Hepatic stellate cell (primary cell): ENCODE results near the gene SCUBE1.

Experiments used
- DNase-seq: peaks from one replicate; pipeline ENCODE4 v3.0.0; 2011; ENCODE audit warnings: low spot score

The SCUBE1 gene

DNA sequence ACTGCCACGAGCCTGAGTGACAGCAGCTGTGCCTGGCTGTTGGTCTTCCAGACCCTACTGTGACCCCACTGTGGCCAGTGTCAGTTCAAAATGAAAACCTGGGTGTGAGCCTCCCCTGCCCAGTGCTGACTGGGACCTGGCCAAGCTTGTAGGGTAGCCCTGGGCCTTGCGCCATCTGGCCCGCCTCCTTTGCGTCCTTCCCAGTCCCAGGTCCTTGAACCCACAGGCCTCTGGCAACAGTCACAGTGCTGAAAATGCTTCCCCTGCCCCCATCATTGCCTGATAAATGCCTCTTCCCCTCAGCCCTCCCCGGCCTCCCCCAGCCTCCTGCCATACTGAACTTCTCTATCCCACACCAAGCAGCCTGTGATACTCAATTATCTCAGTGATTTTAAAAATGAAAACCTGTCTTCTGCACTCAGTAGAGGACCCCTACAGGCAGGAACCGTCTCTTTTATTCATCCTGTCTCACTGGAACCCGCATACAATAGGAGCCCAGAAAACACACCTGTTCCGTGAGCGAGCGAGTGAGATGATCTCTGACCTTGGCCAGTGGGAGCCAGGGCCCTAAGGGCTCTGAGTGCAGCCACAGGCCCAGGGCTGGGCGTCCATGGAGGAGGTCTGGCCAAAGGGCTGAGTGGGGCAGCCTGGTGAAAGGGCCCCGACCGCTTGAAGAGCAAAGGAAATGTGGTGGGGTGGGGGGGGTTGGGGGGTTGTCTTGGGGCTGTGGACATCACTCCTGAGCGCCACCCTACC lies 106.6 kb downstream of the SCUBE1 start:
- no peak for DNase-seq

DNA sequence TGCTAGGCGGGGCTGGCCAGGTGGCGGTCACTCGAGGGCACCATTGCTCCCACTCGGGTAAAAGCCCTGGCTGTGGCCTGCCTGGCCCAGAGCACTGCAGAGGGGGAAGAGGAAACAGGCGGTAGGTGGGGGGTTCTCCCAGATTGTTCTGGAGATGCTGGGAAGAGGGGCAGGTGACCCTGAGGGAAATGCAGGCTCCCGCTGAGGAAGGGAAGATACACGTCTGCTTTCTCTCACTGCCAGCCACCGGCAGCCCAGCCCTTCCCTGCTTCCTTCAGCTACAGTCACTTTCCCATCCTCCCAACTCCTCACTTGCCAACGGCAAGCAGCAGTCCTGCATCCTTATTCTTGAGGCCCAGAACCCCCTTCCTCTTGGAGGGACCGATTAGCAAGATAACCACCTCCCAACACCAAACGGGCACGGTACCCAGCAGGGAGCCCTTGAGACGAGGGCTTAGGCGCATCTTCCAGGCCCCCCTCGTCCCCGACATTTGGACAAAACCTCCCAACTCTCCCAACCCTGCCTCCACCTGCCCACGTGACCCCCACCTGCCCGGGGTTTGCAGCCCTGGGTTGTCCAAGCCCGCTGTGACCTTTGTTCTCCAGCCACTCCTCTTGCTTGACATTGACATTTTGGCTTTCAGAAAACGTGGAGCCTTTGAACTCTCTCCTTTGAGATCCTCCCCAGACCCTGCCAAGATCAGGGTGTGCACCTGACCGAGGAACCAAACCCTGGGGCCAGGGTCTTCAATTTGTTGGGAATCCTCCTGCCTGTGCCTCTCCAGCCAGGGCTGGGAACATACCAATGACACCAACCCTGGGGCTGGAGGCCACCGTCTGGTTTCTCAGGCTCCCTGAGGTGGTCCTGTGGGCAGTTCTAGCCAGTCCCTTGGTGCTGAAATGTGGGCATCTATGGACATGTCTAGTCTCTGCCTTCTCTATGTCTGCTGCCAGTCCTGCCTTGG lies 107.4 kb downstream of the SCUBE1 start:
- DNase-seq, result no peak

DNA sequence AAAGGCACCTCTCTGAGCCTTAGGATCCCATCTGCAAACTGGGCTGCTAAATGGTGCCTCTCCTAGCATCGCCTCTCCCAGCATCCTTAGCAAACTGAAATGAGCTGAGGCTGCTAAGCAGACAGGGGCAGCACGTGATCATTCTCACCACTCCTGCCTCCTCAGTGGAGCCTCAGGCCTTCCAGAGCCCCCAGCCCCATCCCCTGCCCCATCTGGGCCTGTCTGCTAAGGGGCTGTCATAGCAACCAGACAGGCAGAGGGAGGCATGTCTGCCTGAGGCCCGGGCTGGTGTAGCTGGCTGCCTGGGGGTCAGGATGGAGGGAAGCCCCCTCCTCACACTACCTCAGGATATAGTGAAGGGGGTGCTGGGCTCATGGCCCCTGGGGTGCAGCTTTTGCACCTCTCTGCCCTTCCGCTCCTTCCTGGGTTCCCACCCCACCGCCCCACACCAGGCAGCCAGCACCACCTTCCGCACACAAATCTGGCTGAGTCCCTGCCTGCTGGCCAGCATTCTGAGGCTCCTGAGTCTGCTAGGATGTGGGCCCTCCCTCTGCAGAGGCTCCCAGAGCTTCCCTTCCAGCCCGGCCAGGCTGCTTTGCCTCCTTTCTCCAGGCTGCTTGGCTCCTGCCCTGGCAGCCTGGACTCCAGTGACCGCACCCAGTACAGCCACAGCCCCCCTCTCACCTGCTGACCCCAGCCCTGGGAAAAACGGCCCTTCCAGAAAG lies 108.7 kb downstream of the SCUBE1 start:
- DNase-seq, result no peak

DNA sequence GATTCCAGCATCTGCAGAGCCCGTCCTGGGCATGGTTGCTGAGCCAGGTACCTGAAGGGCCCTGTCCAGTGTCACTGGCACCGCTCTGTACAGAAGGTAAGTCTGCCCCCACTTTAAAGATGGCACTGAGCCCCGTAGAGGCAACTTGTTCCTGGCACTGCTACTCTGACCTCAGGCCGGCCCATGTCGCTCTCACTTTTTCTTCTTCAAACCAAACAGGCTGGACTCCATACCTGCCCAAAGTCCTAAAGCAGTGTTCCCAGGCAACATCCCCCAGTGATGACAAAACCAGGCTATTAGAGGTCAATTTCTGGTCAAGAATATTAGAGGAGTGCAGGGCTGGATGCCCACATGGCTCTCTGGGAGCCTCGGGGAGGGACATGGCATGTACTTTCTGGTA lies 109.6 kb downstream of the SCUBE1 start:
- DNase-seq, result no peak

DNA sequence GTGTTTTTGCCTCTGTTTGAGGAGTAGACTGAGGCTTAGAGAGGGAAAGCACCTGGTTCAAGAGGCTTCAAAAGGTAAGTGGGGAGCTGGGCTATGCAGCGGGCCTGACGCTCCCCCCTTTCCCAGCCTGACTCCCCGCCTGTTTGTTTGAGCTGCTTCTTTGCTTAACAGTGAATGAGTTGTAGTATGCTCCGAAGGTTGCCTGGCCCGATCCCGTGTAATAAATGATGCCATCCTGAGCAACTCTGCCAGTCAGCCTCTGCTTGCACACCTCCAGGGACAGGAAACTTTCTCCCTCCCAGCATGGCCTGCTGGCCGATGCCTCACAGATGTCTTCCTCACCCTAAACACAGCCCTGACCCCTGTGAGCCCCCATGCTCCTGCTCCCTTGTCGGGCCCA lies 110.7 kb downstream of the SCUBE1 start:
- no peak for DNase-seq

DNA sequence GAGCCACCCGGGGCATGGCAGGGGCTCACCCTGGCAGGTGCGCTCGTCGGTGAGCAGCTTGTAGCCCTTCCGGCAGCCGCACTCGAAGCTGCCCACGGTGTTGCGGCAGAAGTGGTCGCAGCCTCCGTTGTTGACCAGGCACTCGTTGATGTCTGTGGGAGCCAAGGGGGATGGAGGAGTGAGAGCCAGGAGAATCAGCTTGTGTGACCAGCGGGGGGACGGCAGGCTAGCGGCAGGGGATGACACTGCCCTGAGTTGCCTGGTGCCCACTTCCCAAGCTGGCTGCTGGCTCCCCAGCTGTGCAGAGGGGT lies 111.5 kb downstream of the SCUBE1 start:
- DNase-seq, result no peak

DNA sequence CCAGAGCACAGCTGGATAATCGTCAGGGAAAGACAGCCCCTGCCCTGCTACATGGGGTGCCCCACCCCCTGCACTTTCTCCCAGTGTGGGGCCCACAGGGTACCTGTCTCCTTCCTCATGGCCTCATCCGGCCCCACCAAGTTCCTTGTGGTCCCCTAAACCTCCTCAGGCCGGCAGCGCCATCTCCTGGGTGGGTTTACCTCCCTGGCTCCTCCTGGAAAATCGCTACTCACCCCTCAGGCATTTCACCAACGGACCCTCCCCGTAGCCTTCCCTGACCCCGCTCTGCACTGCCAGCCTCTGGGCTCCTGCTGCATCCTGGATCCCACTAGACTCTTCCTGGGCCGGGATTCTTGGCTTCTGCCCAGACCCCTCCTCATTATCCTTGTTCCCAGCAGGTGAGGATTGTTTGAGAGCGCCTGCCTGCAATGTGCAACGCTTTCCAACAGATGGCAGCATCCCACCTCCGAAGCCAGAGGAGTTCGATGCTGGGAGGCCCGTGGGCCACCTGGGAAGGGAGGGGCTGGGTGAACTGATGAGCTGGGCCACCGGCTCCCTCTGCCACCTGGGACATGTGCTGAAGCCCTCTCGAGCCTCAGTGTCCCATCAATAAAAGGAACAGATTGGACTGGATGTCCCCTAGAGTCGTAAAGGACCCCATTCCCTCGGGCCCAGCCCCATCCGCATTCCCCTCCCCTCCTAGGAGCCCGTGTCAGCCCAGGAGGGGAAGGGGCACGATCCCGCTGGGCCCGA lies 112.0 kb downstream of the SCUBE1 start:
- DNase-seq, result peak; percentile 63

DNA sequence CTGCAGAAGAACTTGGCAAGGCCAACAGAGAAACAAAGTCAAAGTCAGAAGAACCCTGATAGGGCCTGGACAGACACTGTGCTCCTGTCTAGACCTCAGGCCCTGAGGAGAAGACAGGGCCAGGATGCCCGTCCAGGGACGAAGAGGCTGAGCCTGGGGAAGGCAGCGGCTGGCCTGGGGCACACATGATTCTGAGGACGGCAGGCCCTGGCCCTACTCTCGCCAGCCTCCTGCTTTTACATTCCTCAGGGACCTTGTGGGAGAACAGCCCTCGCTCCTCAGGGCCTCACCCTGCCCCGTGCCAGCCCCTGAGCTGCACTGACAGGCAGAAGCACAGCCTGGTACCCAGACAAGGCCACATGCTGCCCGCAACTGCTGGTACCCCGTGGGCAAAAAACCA lies 112.6 kb downstream of the SCUBE1 start:
- no peak for DNase-seq

DNA sequence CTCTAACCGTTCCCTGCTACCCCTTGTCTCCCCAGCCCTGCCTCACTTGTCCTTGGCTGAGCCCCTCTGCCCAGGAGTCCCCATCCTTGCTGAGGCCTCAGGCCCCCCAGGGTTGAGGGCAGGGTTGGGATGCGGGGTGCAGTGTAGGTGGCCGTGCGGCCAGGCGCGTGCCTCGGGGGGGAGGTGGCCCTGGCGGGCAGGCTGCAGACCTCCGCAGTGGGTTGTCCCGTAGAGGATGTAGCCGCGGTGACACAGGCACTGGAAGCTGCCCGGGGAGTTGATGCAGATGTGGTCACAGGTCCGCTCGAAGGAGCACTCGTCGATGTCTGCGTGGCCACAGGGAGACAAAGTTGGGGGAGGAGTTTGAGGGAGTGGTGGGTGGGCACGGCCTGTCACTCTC lies 114.3 kb downstream of the SCUBE1 start:
- DNase-seq, result no peak

DNA sequence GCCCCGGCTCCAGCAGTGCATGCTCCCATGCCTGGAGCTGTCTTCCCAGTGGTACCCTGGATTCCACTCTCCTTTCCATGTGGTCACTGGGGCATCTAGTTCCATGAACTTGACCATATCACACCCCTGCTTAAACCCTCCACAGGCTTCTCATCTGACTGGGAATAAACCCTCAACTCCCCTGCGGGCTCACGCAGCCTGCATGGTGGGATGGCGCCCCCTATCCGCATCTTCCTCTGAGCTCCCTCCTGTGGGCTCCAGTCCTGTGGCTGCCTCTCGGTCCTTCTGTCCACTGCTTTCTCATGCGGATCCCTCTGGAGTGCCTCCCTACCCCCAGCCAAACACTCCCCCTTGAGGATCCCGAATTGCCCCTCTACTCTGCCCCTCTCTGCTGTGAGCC lies 114.8 kb downstream of the SCUBE1 start:
- peak; percentile 45 for DNase-seq

DNA sequence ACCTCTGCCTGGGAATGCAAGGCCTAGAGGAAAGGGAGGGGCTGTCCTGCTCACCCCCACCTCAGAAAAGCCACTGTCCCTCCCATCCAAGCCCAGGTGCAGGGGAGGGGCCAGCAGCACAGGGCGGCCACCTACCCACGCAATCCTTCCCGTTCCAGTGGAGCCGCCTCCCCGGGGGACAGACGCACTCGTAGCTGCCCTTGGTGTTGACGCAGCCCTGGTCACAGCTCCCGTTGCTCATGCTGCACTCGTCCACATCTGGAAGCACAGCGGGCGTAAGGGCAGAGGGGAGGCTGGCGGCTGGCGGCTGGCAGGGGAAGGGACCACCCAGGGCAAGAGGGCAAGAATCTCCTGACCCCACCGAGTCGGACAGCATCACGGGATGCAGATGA lies 115.9 kb downstream of the SCUBE1 start:
- no peak for DNase-seq

DNA sequence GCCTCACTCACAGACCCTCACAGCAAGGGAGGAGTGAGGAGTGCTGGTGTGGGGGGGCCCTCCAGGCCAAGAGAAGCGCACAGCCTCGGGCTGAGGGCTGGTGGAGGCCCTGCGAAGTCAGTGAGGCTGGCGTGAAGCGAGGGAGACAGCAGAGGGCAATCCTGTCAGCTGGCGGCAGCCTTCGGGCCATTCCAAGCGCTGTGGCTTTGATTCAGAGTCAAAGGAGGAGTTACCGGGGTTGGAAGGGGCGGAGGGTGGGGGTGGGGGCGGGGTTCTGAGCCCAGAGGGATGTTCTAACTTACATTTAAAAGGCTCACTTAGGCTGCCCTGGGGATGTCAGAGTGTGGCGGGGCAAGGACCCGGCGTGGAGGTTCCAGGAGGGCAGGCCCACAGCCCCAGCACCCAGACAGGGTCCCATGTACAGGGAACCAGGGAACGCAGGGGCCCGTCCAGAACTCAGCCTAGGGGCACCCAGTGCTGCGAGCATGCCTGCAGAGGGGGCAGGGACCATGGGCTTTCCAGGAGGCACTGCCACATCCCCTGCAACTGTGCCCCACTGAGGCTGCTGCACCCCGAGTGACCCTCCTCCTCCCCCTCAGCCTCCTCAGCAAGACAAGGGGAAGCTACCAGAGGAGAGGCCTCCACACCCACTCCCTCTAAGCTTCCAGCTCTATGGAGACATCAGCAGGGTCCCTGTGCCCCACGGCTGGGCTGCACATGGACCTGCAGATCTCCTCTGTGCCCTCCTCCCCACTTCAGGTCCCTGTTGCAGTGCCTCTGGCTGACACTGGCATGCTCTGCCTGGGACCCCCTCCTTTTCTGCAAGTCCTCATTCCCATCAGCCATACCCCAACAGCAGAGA lies 116.6 kb downstream of the SCUBE1 start:
- DNase-seq, result no peak

DNA sequence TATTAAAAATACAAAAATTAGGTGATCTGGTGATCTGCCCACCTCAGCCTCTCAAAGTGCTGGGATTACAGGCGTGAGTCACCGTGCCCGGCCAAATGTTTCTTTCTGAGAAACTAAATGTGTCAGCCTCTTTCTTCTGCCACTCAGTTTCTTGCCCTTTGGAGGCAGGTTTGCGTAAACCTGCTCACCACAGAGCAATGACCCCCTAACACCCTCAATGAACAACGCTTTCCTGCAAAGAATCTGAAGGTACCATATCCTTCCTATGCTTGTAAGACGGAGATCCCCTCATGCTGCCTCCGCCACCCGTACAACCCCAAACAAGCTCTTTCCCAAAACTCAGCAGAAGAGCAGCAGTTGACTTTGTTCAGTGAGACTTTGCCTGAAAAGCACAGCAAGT lies 117.6 kb downstream of the SCUBE1 start:
- no peak for DNase-seq

DNA sequence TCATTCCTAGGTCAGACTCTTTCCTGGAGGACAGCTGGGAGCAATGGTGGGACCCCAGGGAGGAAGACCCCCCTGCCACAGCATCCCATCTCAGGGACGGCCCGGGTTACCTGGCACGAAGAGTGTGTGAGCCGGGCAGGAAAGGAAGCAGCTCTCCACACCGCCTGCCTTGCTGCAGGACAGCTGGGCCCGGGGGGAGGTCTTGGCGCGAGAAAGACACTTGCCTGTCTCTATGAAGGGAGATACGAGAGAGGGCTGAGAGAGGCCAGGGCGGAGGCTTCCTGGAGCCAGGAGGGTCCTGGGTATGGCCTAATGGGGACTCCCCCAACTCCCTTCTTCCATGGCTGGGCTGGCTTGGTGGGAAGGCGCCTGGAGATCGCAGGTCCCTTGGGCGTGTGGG lies 120.2 kb downstream of the SCUBE1 start:
- DNase-seq, result no peak

DNA sequence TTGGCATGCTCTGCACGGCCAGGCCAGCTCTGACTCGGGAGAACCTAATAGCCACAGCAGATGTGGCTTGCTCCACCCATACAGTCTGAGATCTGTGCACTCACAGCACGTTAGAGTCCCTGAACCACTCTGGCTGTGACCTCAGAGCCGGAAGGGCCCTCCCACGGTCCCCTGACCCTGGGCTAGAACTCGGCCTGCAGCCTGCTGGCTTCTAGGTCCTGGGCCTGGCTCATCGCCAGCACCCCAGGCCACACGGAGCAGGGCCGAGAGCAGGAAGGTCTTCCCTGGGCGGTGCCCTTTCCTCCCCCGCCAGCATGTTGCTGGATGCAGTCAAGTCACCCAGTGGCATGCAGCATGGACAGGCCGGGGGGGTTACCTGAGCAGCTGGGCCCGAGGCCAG lies 120.9 kb downstream of the SCUBE1 start:
- no peak for DNase-seq

DNA sequence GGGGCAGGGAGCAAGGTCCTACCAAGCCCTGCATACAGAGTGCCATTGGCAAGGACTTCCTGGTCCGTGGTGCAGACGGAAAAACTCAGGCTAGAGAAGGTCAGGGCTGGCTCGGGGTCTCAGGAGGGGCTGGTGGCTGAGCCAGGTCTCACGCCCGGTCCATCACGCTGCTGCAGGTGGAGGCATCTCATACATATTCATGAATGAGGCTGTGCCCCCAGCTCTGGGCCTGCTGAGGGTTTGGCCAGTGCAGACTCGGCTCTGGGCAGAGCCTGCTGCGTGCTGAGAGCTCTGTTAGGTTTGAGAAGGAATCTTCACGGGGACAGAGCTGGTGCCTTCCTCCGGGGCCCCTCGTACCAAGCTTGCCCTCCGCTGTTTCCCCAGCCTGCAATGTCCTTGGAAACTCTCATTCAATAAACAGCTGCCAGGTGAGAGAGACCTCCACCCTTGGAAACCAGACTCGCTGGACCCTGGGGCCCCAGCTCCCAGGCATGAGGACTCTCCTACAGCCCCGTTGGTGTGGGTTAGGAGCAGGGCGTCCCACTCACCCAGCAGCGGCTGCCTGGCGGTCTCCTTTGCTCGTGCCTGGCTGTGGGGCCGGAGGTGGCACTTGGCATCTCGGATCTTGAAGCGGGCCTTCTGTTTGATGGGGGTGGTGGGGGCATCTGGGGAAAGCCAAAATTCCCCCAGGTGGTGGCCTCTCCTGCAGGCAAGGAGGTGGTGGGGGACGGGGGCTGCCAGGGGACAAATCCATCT lies 122.4 kb downstream of the SCUBE1 start:
- no peak for DNase-seq

DNA sequence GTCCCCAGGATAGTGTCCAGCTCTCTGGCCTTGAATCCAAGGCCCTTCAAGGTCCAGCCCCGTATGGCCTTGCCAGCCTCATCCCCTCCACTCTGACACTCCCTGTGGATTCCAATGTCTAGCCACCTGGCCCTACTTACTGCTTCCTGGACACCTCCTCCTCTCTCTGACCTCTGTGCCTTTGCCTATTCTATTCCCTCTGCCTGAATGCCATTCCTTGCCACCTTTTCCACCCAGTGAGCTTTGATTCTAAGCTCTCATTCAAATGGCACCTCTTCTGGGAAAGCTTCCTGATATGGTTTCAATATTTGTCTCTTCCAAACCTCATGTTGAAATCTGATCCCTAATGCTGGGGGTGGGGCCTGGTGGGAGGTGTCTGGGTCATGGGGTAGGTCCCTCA lies 124.4 kb downstream of the SCUBE1 start:
- no peak for DNase-seq

DNA sequence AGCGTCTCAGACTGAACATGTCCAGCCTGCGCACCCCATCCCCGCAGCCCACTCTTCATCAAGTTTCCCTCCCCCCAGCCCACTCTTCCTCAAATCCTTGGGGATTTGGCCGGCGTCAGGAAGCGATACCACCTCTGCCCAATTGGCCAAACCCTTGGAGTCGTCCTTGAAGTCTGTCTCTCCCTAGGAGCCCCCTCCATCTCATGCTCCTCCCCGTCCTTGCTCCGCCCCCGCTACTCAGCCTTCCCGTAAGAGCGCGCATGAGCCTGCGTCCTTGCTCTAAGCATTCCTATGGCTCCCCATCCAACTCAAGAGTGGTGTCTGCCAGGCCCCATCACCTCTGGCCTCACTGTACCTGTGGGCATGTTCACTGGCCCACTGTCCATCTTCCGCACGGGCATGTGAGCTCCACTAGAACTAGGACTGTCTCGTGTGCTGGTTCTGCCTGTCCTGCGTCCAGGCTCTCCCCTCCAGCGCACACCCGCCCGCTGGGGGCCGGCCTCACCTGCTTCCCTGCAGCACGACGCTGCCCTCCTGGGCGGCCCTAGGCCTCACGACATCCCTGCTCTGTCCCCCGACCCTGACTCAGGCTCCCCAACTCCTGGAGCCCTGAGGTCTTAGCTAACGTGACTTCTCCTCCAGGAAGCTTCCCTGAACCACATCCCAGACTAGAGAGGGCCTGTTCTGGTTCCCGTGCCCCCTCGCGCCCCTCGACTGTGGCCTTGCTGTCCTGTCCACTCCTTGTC lies 125.7 kb downstream of the SCUBE1 start:
- no peak for DNase-seq

DNA sequence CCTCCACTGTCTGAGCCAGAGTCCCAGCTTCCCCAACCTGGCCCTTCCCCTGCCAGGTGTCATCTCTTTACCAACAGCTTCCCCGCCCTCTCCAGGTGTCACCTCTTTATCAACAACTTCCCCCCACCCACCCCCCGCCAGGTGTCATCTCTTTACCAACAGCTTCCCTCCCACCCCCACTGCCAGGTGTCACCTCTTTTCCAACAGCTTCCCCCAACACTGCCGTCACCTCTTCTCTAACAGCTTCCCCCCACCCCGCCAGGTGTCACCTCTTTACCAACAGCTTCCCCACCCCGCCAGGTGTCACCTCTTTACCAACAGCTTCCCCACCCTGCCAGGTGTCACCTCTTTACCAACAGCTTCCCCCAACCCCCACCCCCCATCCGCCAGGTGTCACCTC lies 126.4 kb downstream of the SCUBE1 start:
- no peak for DNase-seq

DNA sequence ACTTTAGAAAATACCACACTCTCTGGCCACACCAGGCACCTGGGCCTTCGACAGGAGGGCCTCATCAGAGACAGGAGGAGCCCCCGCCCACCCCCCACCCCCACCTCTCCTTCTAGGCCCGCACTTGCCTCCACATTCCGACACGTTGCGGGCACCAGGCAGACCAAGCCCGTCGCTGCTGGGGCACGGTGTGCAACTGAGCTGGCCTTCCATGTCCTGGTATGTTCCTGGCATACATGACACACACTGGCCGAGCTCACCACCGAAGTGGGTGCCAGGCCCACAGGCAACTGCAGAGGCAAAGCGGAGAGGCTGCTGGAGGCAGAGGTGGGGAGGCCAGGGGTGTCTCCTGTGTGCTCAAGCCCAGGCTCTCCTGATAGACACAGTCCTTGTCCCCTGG lies 129.2 kb downstream of the SCUBE1 start:
- DNase-seq, result no peak
